WTC11 (cell line): ENCODE measurements around the gene CACNA1C. TPM values are rescaled to one million over a fixed set of nuclear protein-coding genes. Genes with fewer than 3 reads are reported as not detected.
A peak's percentile ranks its signal among the peaks of the same experiment; 100 is the strongest.
"Not testable (repeated sequence)": the region's sequence is repeated elsewhere in the genome, so short reads cannot be mapped to it uniquely, and the experiment has no call there.

ENCODE experiments used
- ATAC-seq: fragments of 200-7000 bp; cut with Tn5 transposase; 2 replicates; pipeline ENCODE4 v1.10.0; 2021; ENCODE audit warnings: mild to moderate bottlenecking, moderate library complexity
- CTCF ChIA-PET: fragments of 300-600 bp; sonication (Branson Sonifier 250); formaldehyde crosslinking; loops from one replicate; lab custom pipeline; 2021; ENCODE audit warnings: antibody characterized with exemption; lab: Charles Lee
- POLR2A ChIA-PET: fragments of 350-600 bp; sonication (Branson Sonifier 250); formaldehyde crosslinking; loops from one replicate; lab custom pipeline; 2021; ENCODE audit warnings: antibody characterized with exemption; lab: Charles Lee
- DNase-seq: peaks from one replicate; pipeline ENCODE4 v3.0.0; 2021; ENCODE audit warnings: low spot score
- H3K27ac Mint-ChIP-seq: 2 replicates; pipeline ENCODE4 v1.8.0; 2021; ENCODE audit warnings: mixed read lengths
- H3K27me3 Mint-ChIP-seq: 2 replicates; pipeline ENCODE4 v1.8.0; 2021; ENCODE audit warnings: low read depth, mild to moderate bottlenecking, moderate library complexity, mixed read lengths
- H3K36me3 Mint-ChIP-seq: 2 replicates; pipeline ENCODE4 v1.8.0; 2021; ENCODE audit warnings: mixed read lengths
- H3K4me1 Mint-ChIP-seq: 2 replicates; pipeline ENCODE4 v1.8.0; 2022; ENCODE audit warnings: mixed read lengths
- H3K4me3 Mint-ChIP-seq: 2 replicates; pipeline ENCODE4 v1.8.0; 2021; ENCODE audit warnings: mild to moderate bottlenecking, moderate library complexity, mixed read lengths
- H3K9me3 Mint-ChIP-seq: 2 replicates; pipeline ENCODE4 v1.8.0; 2021; ENCODE audit warnings: mixed read lengths
- ATF3 ChIP-seq: sonication (generic); formaldehyde crosslinking; conservative IDR thresholded peaks from 2 replicates; pipeline ENCODE4 v1.8.1; 2022; ENCODE audit warnings: mild to moderate bottlenecking, missing genetic modification reagents
- CREB1 ChIP-seq: sonication (generic); formaldehyde crosslinking; IDR thresholded peaks from 2 replicates; pipeline ENCODE4 v1.8.0; 2023; ENCODE audit warnings: mild to moderate bottlenecking, missing genetic modification reagents
- GABPB1 ChIP-seq: sonication (generic); formaldehyde crosslinking; IDR thresholded peaks from 2 replicates; pipeline ENCODE4 v1.8.1; 2023; ENCODE audit warnings: mild to moderate bottlenecking, missing genetic modification reagents
- GRHL2 ChIP-seq: fragments of 250-450 bp; sonication (Bioruptor Pico); IDR thresholded peaks from 2 replicates; pipeline ENCODE4 v1.8.0; 2022; ENCODE audit warnings: mild to moderate bottlenecking, moderate library complexity; ENCODE audit not compliant: insufficient replicate concordance, severe bottlenecking
- HMGA2 ChIP-seq: fragments of 250-450 bp; sonication (Bioruptor Pico); IDR thresholded peaks from 2 replicates; pipeline ENCODE4 v1.4.0; 2021; ENCODE audit warnings: mild to moderate bottlenecking, moderate library complexity
- JUN ChIP-seq: sonication (generic); formaldehyde crosslinking; IDR thresholded peaks from 2 replicates; pipeline ENCODE4 v1.8.0; 2023; ENCODE audit warnings: mild to moderate bottlenecking, missing genetic modification reagents
- MXD4 ChIP-seq: fragments of 250-450 bp; sonication (Bioruptor Pico); IDR thresholded peaks from 2 replicates; pipeline ENCODE4 v1.8.0; 2021; ENCODE audit warnings: mild to moderate bottlenecking, moderate library complexity, borderline replicate concordance
- MYBL2 ChIP-seq: sonication (generic); formaldehyde crosslinking; IDR thresholded peaks from 2 replicates; pipeline ENCODE4 v1.8.1; 2023; ENCODE audit warnings: mild to moderate bottlenecking, moderate library complexity, missing genetic modification reagents
- NFATC4 ChIP-seq: fragments of 250-450 bp; sonication (Bioruptor Pico); IDR thresholded peaks from 2 replicates; pipeline ENCODE4 v1.9.0; 2021; ENCODE audit warnings: mild to moderate bottlenecking
- SMAD4 ChIP-seq: sonication (generic); formaldehyde crosslinking; IDR thresholded peaks from 2 replicates; pipeline ENCODE4 v1.8.0; 2022; ENCODE audit warnings: mild to moderate bottlenecking, missing genetic modification reagents
- SOX15 ChIP-seq: fragments of 250-450 bp; sonication (Bioruptor Pico); IDR thresholded peaks from 2 replicates; pipeline ENCODE4 v1.9.0; 2021; ENCODE audit warnings: mild to moderate bottlenecking
- TP53 ChIP-seq: sonication (generic); formaldehyde crosslinking; IDR thresholded peaks from 2 replicates; pipeline ENCODE4 v1.8.1; 2023; ENCODE audit warnings: mild to moderate bottlenecking, missing genetic modification reagents
- ZNF416 ChIP-seq: fragments of 250-450 bp; sonication (Bioruptor Pico); IDR thresholded peaks from 2 replicates; pipeline ENCODE4 v1.9.0; 2021; ENCODE audit warnings: mild to moderate bottlenecking, inconsistent platforms
- ZSCAN18 ChIP-seq: fragments of 250-450 bp; sonication (Bioruptor Pico); IDR thresholded peaks from 2 replicates; pipeline ENCODE4 v2.1.2; 2022; ENCODE audit warnings: mild to moderate bottlenecking, moderate library complexity
- total RNA-seq: library from RNA; stranded (reverse); gene quantifications from 3 replicates; pipeline ENCODE4 v1.2.3, GENCODE V29; 2021
- TF ChIP-seq, protein P1 (sequence below): fragments of 200-600 bp; IDR thresholded peaks from 2 replicates; pipeline ENCODE4 v1.8.0; 2022; ENCODE audit warnings: antibody characterized with exemption
- TF ChIP-seq, protein P2 (sequence below): sonication (generic); formaldehyde crosslinking; IDR thresholded peaks from 2 replicates; pipeline ENCODE4 v1.8.0; 2022; ENCODE audit warnings: mild to moderate bottlenecking, missing genetic modification reagents
- TF ChIP-seq, protein P3 (sequence below): sonication (generic); formaldehyde crosslinking; IDR thresholded peaks from 2 replicates; pipeline ENCODE4 v1.8.1; 2022; ENCODE audit warnings: missing genetic modification reagents, borderline replicate concordance
- TF ChIP-seq, protein P4 (sequence below): fragments of 250-450 bp; sonication (Bioruptor Pico); conservative IDR thresholded peaks from 2 replicates; pipeline ENCODE4 v1.9.0; 2021; ENCODE audit warnings: mild to moderate bottlenecking

Gene CACNA1C
- total RNA-seq, 1 experiment from 2014 or later: 1.7 TPM

GRCh38 chr12:2739069-2739468 lies 686.3 kb downstream of the CACNA1C start:
- DNase-seq (no peak), ATAC-seq (no peak)
- Mint-ChIP-seq H3K4me1 (peaks cover 11% of the 10 kb centered on the region), H3K9me3 (no peaks in the 10 kb centered on the region), H3K4me3 (no peak overlapping the region), H3K27me3 (no peaks in the 10 kb centered on the region; the same call in 1 of the 2 replicates), H3K36me3 (no peaks in the 10 kb centered on the region), H3K27ac (no peak overlapping the region)
- ChIA-PET CTCF (interaction anchor here (2.6 to 8.2 kb wide), 3 partner anchors 13 to 48 kb away, joined by 15 to 113 read pairs (median 95); no protein-coding TSS in a partner anchor), POLR2A (no interaction called here)
- no peak for TF ChIP-seq GRHL2
- TF ChIP-seq SMAD4 (CRISPR knock-in tag): 0 out of 2 replicates have a peak, but pooled peaks have one; percentile 43

GRCh38 chr12:2739832-2740641 lies 687.2 kb downstream of the CACNA1C start:
- no peaks in the 10 kb centered on the region for H3K36me3 Mint-ChIP-seq
- peaks cover 11% of the 10 kb centered on the region for H3K4me1 Mint-ChIP-seq
- no peak for TF ChIP-seq NFATC4 (CRISPR knock-in tag)
- TF ChIP-seq, protein P1, sequence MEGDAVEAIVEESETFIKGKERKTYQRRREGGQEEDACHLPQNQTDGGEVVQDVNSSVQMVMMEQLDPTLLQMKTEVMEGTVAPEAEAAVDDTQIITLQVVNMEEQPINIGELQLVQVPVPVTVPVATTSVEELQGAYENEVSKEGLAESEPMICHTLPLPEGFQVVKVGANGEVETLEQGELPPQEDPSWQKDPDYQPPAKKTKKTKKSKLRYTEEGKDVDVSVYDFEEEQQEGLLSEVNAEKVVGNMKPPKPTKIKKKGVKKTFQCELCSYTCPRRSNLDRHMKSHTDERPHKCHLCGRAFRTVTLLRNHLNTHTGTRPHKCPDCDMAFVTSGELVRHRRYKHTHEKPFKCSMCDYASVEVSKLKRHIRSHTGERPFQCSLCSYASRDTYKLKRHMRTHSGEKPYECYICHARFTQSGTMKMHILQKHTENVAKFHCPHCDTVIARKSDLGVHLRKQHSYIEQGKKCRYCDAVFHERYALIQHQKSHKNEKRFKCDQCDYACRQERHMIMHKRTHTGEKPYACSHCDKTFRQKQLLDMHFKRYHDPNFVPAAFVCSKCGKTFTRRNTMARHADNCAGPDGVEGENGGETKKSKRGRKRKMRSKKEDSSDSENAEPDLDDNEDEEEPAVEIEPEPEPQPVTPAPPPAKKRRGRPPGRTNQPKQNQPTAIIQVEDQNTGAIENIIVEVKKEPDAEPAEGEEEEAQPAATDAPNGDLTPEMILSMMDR: 0 out of 2 replicates have a peak, but pooled peaks have one; percentile 32
- POLR2A ChIA-PET: no interaction called here
- ATAC-seq (peak; percentile 27), DNase-seq (no peak)
- H3K27me3 Mint-ChIP-seq: no peaks in the 10 kb centered on the region; the same call in 1 of the 2 replicates
- no peak overlapping the region for H3K27ac Mint-ChIP-seq
- no peak overlapping the region for H3K4me3 Mint-ChIP-seq
- CTCF ChIA-PET: interaction anchor here (0.6 to 8.2 kb wide), 16 partner anchors 12 to 117 kb away, joined by 3 to 113 read pairs (median 8); partner anchors contain the start of genes ITFG2, NRIP2 and TEX52
- H3K9me3 Mint-ChIP-seq: no peaks in the 10 kb centered on the region

- H3K27me3 Mint-ChIP-seq, H3K36me3 Mint-ChIP-seq, POLR2A ChIA-PET, H3K4me3 Mint-ChIP-seq, DNase-seq, ATAC-seq, H3K27ac Mint-ChIP-seq, H3K9me3 Mint-ChIP-seq: not testable (repeated sequence)
- peaks cover 11% of the 10 kb centered on the region for H3K4me1 Mint-ChIP-seq
- CTCF ChIA-PET: interaction anchor here (8.2 kb wide), 1 partner anchor 10 kb away, joined by 95 read pairs; no protein-coding TSS in a partner anchor
Measured at GRCh38 chr12:2742037-2742436, 689.2 kb downstream of the CACNA1C start.

- ChIA-PET POLR2A (interaction anchor here (0.5 kb wide), 1 partner anchor 148 kb away, joined by 3 read pairs; no protein-coding TSS in a partner anchor), CTCF (interaction anchor here (0.8 to 8.2 kb wide), 2 partner anchors 8 to 41 kb away, joined by 3 to 95 read pairs; no protein-coding TSS in a partner anchor)
- DNase-seq (no peak), ATAC-seq (no peak)
- Mint-ChIP-seq H3K4me3 (no peak overlapping the region), H3K9me3 (no peaks in the 10 kb centered on the region), H3K36me3 (no peaks in the 10 kb centered on the region), H3K27me3 (peaks cover 11% of the 10 kb centered on the region; the same call in 1 of the 2 replicates), H3K4me1 (peaks cover 11% of the 10 kb centered on the region), H3K27ac (no peak overlapping the region)
- no peak for TF ChIP-seq MXD4 (CRISPR knock-in tag)
- TF ChIP-seq, protein P2, sequence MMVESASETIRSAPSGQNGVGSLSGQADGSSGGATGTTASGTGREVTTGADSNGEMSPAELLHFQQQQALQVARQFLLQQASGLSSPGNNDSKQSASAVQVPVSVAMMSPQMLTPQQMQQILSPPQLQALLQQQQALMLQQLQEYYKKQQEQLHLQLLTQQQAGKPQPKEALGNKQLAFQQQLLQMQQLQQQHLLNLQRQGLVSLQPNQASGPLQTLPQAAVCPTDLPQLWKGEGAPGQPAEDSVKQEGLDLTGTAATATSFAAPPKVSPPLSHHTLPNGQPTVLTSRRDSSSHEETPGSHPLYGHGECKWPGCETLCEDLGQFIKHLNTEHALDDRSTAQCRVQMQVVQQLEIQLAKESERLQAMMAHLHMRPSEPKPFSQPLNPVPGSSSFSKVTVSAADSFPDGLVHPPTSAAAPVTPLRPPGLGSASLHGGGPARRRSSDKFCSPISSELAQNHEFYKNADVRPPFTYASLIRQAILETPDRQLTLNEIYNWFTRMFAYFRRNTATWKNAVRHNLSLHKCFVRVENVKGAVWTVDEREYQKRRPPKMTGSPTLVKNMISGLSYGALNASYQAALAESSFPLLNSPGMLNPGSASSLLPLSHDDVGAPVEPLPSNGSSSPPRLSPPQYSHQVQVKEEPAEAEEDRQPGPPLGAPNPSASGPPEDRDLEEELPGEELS (CRISPR knock-in tag): no peak
- no peak for TF ChIP-seq SOX15 (CRISPR knock-in tag)
- no peak for TF ChIP-seq TP53 (CRISPR knock-in tag)
- TF ChIP-seq, protein P3, sequence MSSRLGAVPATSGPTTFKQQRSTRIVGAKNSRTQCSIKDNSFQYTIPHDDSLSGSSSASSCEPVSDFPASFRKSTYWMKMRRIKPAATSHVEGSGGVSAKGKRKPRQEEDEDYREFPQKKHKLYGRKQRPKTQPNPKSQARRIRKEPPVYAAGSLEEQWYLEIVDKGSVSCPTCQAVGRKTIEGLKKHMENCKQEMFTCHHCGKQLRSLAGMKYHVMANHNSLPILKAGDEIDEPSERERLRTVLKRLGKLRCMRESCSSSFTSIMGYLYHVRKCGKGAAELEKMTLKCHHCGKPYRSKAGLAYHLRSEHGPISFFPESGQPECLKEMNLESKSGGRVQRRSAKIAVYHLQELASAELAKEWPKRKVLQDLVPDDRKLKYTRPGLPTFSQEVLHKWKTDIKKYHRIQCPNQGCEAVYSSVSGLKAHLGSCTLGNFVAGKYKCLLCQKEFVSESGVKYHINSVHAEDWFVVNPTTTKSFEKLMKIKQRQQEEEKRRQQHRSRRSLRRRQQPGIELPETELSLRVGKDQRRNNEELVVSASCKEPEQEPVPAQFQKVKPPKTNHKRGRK (CRISPR knock-in tag): no peak
- no peak for TF ChIP-seq ZNF416 (CRISPR knock-in tag)
- TF ChIP-seq, protein P4, sequence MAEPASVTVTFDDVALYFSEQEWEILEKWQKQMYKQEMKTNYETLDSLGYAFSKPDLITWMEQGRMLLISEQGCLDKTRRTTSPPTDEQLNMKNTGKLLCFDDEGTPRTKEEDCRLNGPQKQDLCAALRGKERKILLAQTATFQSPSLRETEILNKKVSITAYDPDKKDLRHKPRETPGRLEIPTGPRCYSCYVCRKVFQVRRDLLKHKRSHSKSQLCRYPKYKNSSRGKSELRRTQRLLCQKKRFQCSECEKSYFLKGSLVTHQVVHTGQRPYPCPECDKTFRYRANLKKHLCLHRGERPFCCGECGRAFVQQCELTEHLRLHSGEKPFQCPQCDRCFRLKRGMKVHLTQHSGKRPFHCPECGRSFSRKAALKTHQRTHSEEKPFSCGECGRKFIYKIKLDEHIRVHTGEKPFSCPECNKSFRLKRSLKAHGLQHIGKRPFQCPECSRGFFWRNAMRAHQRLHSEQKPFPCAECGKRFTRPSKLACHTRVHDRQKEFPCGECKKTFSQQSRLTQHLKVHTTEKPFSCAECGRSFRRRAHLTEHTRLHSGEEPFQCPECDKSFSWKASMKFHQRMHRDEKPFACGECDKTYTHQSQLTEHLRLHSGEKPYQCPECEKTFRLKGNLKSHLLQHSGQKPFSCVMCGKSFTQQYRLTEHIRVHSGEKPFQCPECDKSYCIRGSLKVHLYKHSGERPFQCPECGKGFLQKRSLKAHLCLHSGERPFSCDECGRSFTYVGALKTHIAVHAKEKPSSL (CRISPR knock-in tag): no peak
- no peak for TF ChIP-seq SMAD4 (CRISPR knock-in tag)
- no peak for TF ChIP-seq GABPB1 (CRISPR knock-in tag)
- no peak for TF ChIP-seq CREB1 (CRISPR knock-in tag)
- no peak for TF ChIP-seq MYBL2 (CRISPR knock-in tag)
- TF ChIP-seq ZSCAN18 (CRISPR knock-in tag): no peak
- no peak for TF ChIP-seq HMGA2 (CRISPR knock-in tag)
- no peak for TF ChIP-seq NFATC4 (CRISPR knock-in tag)
- no peak for TF ChIP-seq ATF3 (CRISPR knock-in tag)
- TF ChIP-seq JUN (CRISPR knock-in tag): no peak
Measured at GRCh38 chr12:2743478-2743877, 690.7 kb downstream of the CACNA1C start.
